BLaER1 treated with 17β-estradiol and CSF1 and Interleukin-3, amounts not matched to agents 10 nM and 100 nM (cell line): Measurements from ENCODE around the gene FAM193A.

Experiments
- H3K27ac ChIP-seq, 11 experiments: shearing (Covaris generic); formaldehyde crosslinking; 2 replicates each; pipeline ENCODE4 v1.8.1; 2022
- H3K27me3 ChIP-seq, 11 experiments: shearing (Covaris generic); formaldehyde crosslinking; 2 replicates each; pipeline ENCODE4 v1.8.1; 2022
- H3K36me3 ChIP-seq, 11 experiments: shearing (Covaris generic); formaldehyde crosslinking; 2 replicates each; pipeline ENCODE4 v1.8.1; 2022
- H3K4me1 ChIP-seq, 10 experiments: shearing (Covaris generic); formaldehyde crosslinking; 2 replicates each; pipeline ENCODE4 v1.8.1; 2022
- H3K4me2 ChIP-seq, 11 experiments: shearing (Covaris generic); formaldehyde crosslinking; 2 replicates each; pipeline ENCODE4 v1.8.1; 2022
- H3K4me3 ChIP-seq, 10 experiments: shearing (Covaris generic); formaldehyde crosslinking; 2 replicates each; pipeline ENCODE4 v1.8.1; 2022
- H3K9ac ChIP-seq, 11 experiments: shearing (Covaris generic); formaldehyde crosslinking; 2 replicates each; pipeline ENCODE4 v1.8.1; 2022
- H3K9me3 ChIP-seq, 11 experiments: shearing (Covaris generic); formaldehyde crosslinking; replicated peaks in 1 of 11; 2 replicates each; pipeline ENCODE4 v1.8.1; 2022
- H4K20me1 ChIP-seq, 11 experiments: shearing (Covaris generic); formaldehyde crosslinking; 2 replicates each; pipeline ENCODE4 v1.8.1; 2022
- Cebpa-rat ChIP-seq, 11 experiments: shearing (Covaris generic); IDR thresholded peaks; 2 replicates each; pipeline ENCODE4 v1.8.1; 2022

Gene FAM193A

GRCh38 chr4:2688281-2688680, 151.8 kb downstream of the FAM193A start:
- H3K4me3 ChIP-seq = no peak overlapping the region
- peaks cover 24 to 64% (median 57%) of the 10 kb centered on the region in 10 experiments for H3K4me1 ChIP-seq
- H3K36me3 ChIP-seq = peaks cover 72 to 91% (median 84%) of the 10 kb centered on the region in 11 experiments
- H3K9ac ChIP-seq = no peak overlapping the region
- no peak overlapping the region for H3K27ac ChIP-seq
- no peaks in the 10 kb centered on the region for H3K9me3 ChIP-seq
- peaks cover 0 to 94% (median 40%) of the 10 kb centered on the region in 11 experiments; a peak in 20 of 22 replicates for H4K20me1 ChIP-seq
- H3K27me3 ChIP-seq = no peaks in the 10 kb centered on the region
- no peak for TF ChIP-seq Cebpa-rat (IDR thresholded peaks at IDR 0.05)
- H3K4me2 ChIP-seq = peak overlapping the region in 5 of 11 experiments; percentile 5 to 75 (median 69); a peak in 5 of 22 replicates

- no peak for TF ChIP-seq Cebpa-rat (IDR thresholded peaks at IDR 0.05)
- peaks cover 0 to 94% (median 41%) of the 10 kb centered on the region in 11 experiments; a peak in 20 of 22 replicates for H4K20me1 ChIP-seq
- peaks cover 24 to 68% (median 61%) of the 10 kb centered on the region in 10 experiments for H3K4me1 ChIP-seq
- no peak overlapping the region for H3K27ac ChIP-seq
- H3K9ac ChIP-seq = peak overlapping the region in 2 of 11 experiments; percentile 1 to 26; a peak in 1 of 22 replicates
- peak overlapping the region in 6 of 11 experiments; percentile 5 to 75 (median 44); a peak in 9 of 22 replicates for H3K4me2 ChIP-seq
- H3K9me3 ChIP-seq = no peaks in the 10 kb centered on the region
- H3K27me3 ChIP-seq = no peaks in the 10 kb centered on the region
- H3K4me3 ChIP-seq = no peak overlapping the region
- peaks cover 72 to 91% (median 84%) of the 10 kb centered on the region in 11 experiments for H3K36me3 ChIP-seq
These were observed 152.2 kb downstream of the FAM193A start for GRCh38 chr4:2688697-2689096.

GRCh38 chr4:2689114-2689513, 152.7 kb downstream of the FAM193A start:
- H3K9ac ChIP-seq = peak overlapping the region in 7 of 11 experiments; percentile 1 to 61 (median 54); a peak in 8 of 22 replicates
- no peak for TF ChIP-seq Cebpa-rat (IDR thresholded peaks at IDR 0.05)
- peak overlapping the region in 5 of 11 experiments; percentile 44 to 74 (median 71); a peak in 7 of 22 replicates for H3K27ac ChIP-seq
- H3K4me2 ChIP-seq = peak overlapping the region; percentile 64 to 77 (median 71); a peak in 20 of 22 replicates
- no peaks in the 10 kb centered on the region for H3K27me3 ChIP-seq
- H4K20me1 ChIP-seq = peaks cover 0 to 94% (median 44%) of the 10 kb centered on the region in 11 experiments; a peak in 20 of 22 replicates
- H3K36me3 ChIP-seq = peaks cover 72 to 91% (median 84%) of the 10 kb centered on the region in 11 experiments
- H3K4me1 ChIP-seq = peaks cover 24 to 73% (median 65%) of the 10 kb centered on the region in 10 experiments
- no peaks in the 10 kb centered on the region for H3K9me3 ChIP-seq
- H3K4me3 ChIP-seq = no peak overlapping the region

- H3K36me3 ChIP-seq = peaks cover 72 to 91% (median 84%) of the 10 kb centered on the region in 11 experiments
- H3K27me3 ChIP-seq = no peaks in the 10 kb centered on the region
- H3K4me3 ChIP-seq = peak overlapping the region in 3 of 10 experiments; percentile 14 to 33 (median 25); a peak in 3 of 20 replicates
- peak overlapping the region in 9 of 11 experiments; percentile 44 to 74 (median 68); a peak in 18 of 22 replicates for H3K27ac ChIP-seq
- H3K9me3 ChIP-seq = no peaks in the 10 kb centered on the region
- H3K4me1 ChIP-seq = peaks cover 34 to 82% (median 75%) of the 10 kb centered on the region in 10 experiments
- peak overlapping the region; percentile 5 to 65 (median 55); a peak in 18 of 22 replicates for H3K9ac ChIP-seq
- peak overlapping the region; percentile 64 to 77 (median 71) for H3K4me2 ChIP-seq
- peaks cover 0 to 94% (median 44%) of the 10 kb centered on the region in 11 experiments; a peak in 20 of 22 replicates for H4K20me1 ChIP-seq
- TF ChIP-seq Cebpa-rat (IDR thresholded peaks at IDR 0.05) = no peak
These were observed 153.6 kb downstream of the FAM193A start for GRCh38 chr4:2689825-2690700.

- Histone ChIP-seq H3K9ac (peak overlapping the region in 4 of 11 experiments; percentile 57 to 65 (median 61); a peak in 5 of 22 replicates), H3K27ac (peak overlapping the region in 4 of 11 experiments; percentile 22 to 74 (median 72); a peak in 8 of 22 replicates), H3K4me3 (no peak overlapping the region), H3K4me2 (peak overlapping the region in 9 of 11 experiments; percentile 34 to 75 (median 69); a peak in 16 of 22 replicates), H3K4me1 (peaks cover 46 to 91% (median 83%) of the 10 kb centered on the region in 10 experiments), H4K20me1 (peaks cover 4 to 94% (median 55%) of the 10 kb centered on the region in 11 experiments; a peak in 20 of 22 replicates), H3K36me3 (peaks cover 66 to 87% (median 79%) of the 10 kb centered on the region in 11 experiments), H3K9me3 (no peaks in the 10 kb centered on the region), H3K27me3 (no peaks in the 10 kb centered on the region)
- no peak for TF ChIP-seq Cebpa-rat (IDR thresholded peaks at IDR 0.05)
These were observed 154.9 kb downstream of the FAM193A start for GRCh38 chr4:2691313-2691712.

GRCh38 chr4:2691952-2692435, 155.5 kb downstream of the FAM193A start:
- Histone ChIP-seq H3K36me3 (peaks cover 66 to 86% (median 76%) of the 10 kb centered on the region in 11 experiments), H3K27ac (0 out of 22 replicates have a peak overlapping the region, but pooled peaks of 2 of the 11 experiments have one; percentile 7 to 73)
- TF ChIP-seq Cebpa-rat (IDR thresholded peaks at IDR 0.05) = no peak

GRCh38 chr4:2694691-2695090, 158.2 kb downstream of the FAM193A start:
- peaks cover 82 to 94% (median 86%) of the 10 kb centered on the region in 11 experiments for H3K36me3 ChIP-seq
- no peak overlapping the region for H3K27ac ChIP-seq
- peaks cover 52 to 92% (median 78%) of the 10 kb centered on the region in 10 experiments for H3K4me1 ChIP-seq
- no peaks in the 10 kb centered on the region for H3K9me3 ChIP-seq
- no peak overlapping the region for H3K9ac ChIP-seq
- no peaks in the 10 kb centered on the region for H3K27me3 ChIP-seq
- TF ChIP-seq Cebpa-rat (IDR thresholded peaks at IDR 0.05) = no peak
- H4K20me1 ChIP-seq = peaks cover 10 to 88% (median 45%) of the 10 kb centered on the region in 11 experiments; a peak in 20 of 22 replicates
- no peak overlapping the region for H3K4me3 ChIP-seq
- peak overlapping the region; percentile 77 to 95 (median 85) for H3K4me2 ChIP-seq

More at GRCh38 chr4:2691952-2692435, 155.5 kb downstream of the FAM193A start:
- Histone ChIP-seq H4K20me1 (peaks cover 10 to 94% (median 55%) of the 10 kb centered on the region in 11 experiments; a peak in 21 of 22 replicates), H3K9ac (no peak overlapping the region), H3K4me3 (no peak overlapping the region), H3K4me2 (peak overlapping the region in 8 of 11 experiments; percentile 34 to 75 (median 69); a peak in 14 of 22 replicates), H3K9me3 (no peaks in the 10 kb centered on the region), H3K27me3 (no peaks in the 10 kb centered on the region), H3K4me1 (peaks cover 53 to 91% (median 83%) of the 10 kb centered on the region in 10 experiments)

- no peak for TF ChIP-seq Cebpa-rat (IDR thresholded peaks at IDR 0.05)
- peaks cover 44 to 84% (median 70%) of the 10 kb centered on the region in 10 experiments for H3K4me1 ChIP-seq
- no peak overlapping the region; a peak in 1 of 22 replicates for H3K27ac ChIP-seq
- H3K9ac ChIP-seq = peak overlapping the region in 5 of 11 experiments; percentile 8 to 42 (median 21); a peak in 5 of 22 replicates
- H3K36me3 ChIP-seq = peaks cover 88 to 99% (median 90%) of the 10 kb centered on the region in 11 experiments
- no peaks in the 10 kb centered on the region for H3K27me3 ChIP-seq
- H4K20me1 ChIP-seq = peaks cover 10 to 83% (median 45%) of the 10 kb centered on the region in 11 experiments; a peak in 20 of 22 replicates
- H3K4me3 ChIP-seq = peak overlapping the region in 3 of 10 experiments; percentile 40 to 55 (median 44); a peak in 3 of 20 replicates
- H3K9me3 ChIP-seq = no peaks in the 10 kb centered on the region
- peak overlapping the region; percentile 77 to 95 (median 85) for H3K4me2 ChIP-seq
These were observed 159.1 kb downstream of the FAM193A start for GRCh38 chr4:2695346-2696060.
